Spleen (tissue), 7 donors: Measurements from ENCODE around the gene SMIM45.

ENCODE experiments used
- POLR2A ChIP-seq, 3 donors: fragments of 450-650 bp; IDR thresholded peaks; one replicate each; pipeline ENCODE4 v1.5.1; 2017; ENCODE audit warnings: antibody characterized with exemption in 3 of 3, mild to moderate bottlenecking in 1 of 3
- POLR2AphosphoS5 ChIP-seq, 3 donors: sonication (generic); formaldehyde crosslinking; IDR thresholded peaks; one replicate each; pipeline ENCODE4 v1.5.1; 2017; ENCODE audit warnings: antibody characterized with exemption in 3 of 3
- TF ChIP-seq, protein P1 (sequence below), 11 experiments: fragments of 200-600 bp in 7 of 11; fragments of 450-650 bp in 4 of 11; sonication (generic) in 4 of 11; IDR thresholded peaks in 8 of 11; conservative IDR thresholded peaks in 3 of 11; 1 replicate in 7 of 11; 2 replicates in 4 of 11; pipeline versions ENCODE4 v1.4.0 to v1.8.0; 2016 to 2021; ENCODE audit warnings: antibody characterized with exemption in 11 of 11, inconsistent platforms in 4 of 11, mild to moderate bottlenecking in 1 of 11
- donor health status: DM: no; HTN: no; CAD: no; lungs with moderate emphysema.
- donor health status: DM: no; HTN: no; CAD: no.
- donor health status: DM: no; HTN: no; CAD: no.

GRCh38 chr22:41978732-41979131 is 26.8 kb downstream of the SMIM45 start:
- TF ChIP-seq, protein P1, sequence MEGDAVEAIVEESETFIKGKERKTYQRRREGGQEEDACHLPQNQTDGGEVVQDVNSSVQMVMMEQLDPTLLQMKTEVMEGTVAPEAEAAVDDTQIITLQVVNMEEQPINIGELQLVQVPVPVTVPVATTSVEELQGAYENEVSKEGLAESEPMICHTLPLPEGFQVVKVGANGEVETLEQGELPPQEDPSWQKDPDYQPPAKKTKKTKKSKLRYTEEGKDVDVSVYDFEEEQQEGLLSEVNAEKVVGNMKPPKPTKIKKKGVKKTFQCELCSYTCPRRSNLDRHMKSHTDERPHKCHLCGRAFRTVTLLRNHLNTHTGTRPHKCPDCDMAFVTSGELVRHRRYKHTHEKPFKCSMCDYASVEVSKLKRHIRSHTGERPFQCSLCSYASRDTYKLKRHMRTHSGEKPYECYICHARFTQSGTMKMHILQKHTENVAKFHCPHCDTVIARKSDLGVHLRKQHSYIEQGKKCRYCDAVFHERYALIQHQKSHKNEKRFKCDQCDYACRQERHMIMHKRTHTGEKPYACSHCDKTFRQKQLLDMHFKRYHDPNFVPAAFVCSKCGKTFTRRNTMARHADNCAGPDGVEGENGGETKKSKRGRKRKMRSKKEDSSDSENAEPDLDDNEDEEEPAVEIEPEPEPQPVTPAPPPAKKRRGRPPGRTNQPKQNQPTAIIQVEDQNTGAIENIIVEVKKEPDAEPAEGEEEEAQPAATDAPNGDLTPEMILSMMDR (IDR thresholded peaks at IDR 0.05 in 8 of 11, conservative IDR thresholded peaks at IDR 0.05 in 3 of 11), result no peak
- TF ChIP-seq POLR2A (IDR thresholded peaks at IDR 0.05) (no peak), POLR2AphosphoS5 (IDR thresholded peaks at IDR 0.05) (no peak)
